Right atrium auricular region (tissue), 2 donors: Measurements from ENCODE around the gene CAST. TPM values are rescaled to one million over a fixed set of nuclear protein-coding genes. Genes with fewer than 3 reads are reported as not detected.

Experiments used
- DNase-seq: peaks from one replicate; pipeline ENCODE4 v3.0.0-alpha.2; 2019; ENCODE audit warnings: low spot score
- H3K27ac ChIP-seq, 2 donors: fragments of 200-600 bp; sonication (generic); 1 replicate in 1 of 2; 2 replicates in 1 of 2; pipeline ENCODE4 v1.5.1; 2016 to 2019
- H3K27me3 ChIP-seq, 2 donors: fragments of 200-600 bp; sonication (generic); one replicate each; pipeline versions ENCODE4 v1.5.1 to v1.6.0; 2017 to 2019
- H3K36me3 ChIP-seq: fragments of 200-600 bp; sonication (generic); one replicate; pipeline ENCODE4 v1.5.1; 2016
- H3K4me1 ChIP-seq, 2 donors: fragments of 200-600 bp; sonication (generic); one replicate each; pipeline versions ENCODE4 v1.5.1 to v1.6.0; 2017 to 2019
- H3K4me3 ChIP-seq, 2 donors: fragments of 200-600 bp; sonication (generic); 1 replicate in 1 of 2; 2 replicates in 1 of 2; pipeline ENCODE4 v1.5.1; 2017 to 2019; ENCODE audit warnings: mild to moderate bottlenecking in 1 of 2, moderate library complexity in 1 of 2
- H3K9me3 ChIP-seq, 2 donors: fragments of 200-600 bp; sonication (generic); one replicate each; pipeline ENCODE4 v1.5.1; 2019
- total RNA-seq, 2 donors: library from RNA; depleted of rRNA; stranded (reverse); fragments of >200 nt; gene quantifications; one replicate each; pipeline ENCODE4 v1.1.0, GENCODE V29; 2016
- TF ChIP-seq, protein P1 (sequence below), 2 donors: fragments of 200-600 bp; sonication (generic); IDR thresholded peaks; one replicate each; pipeline ENCODE4 v1.5.1; 2019; ENCODE audit warnings: antibody characterized with exemption in 2 of 2

The CAST gene
- total RNA-seq, 2 donors from 2014 or later: 439 to 631 TPM

DNA sequence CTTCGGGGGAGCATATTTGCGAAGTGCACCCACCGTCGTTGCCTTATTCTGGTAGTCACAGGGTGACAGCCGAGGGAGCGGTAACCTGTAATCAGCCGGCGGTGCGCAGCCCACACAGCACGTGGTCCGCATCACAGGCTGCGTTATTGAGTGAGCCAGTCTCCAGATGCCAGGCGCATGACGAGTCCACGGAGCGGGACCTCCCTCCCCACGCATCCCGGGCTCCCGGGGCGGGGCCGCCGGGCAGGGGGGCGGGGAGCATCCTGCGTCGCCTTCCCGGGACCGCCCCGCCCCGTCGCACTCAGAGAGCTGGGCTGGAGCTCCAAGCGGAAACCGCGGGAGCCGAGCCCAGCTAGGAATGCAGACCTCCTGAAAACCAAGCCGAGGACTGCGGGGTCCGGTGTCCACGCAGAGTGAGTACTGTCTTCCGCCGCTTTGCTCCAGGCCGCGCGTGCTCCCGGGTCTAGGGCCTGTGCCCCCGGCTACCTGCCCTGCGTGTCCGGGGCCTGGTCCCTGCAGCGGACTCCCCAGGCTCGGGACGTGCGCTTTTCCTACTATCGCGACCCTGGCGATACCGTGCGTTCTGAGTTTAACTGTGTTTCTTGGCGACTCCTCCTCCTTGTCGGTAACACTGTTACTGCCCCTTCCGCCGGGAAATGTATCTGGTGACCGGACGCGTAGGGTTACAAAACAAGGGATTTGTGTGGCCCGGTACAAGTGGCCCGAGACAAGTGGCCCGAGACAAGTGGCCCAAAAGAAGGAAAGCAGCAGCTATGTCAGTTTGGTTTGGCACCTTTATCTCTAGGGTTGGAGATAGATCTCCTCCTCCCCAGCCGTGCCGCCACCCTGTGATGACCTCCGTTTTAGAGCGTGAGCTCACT is 40.6 kb downstream of the CAST start:
- DNase-seq: peak; percentile 98
- Histone ChIP-seq H3K4me3 (peak overlapping the region; percentile 71 to 72), H3K27ac (peak overlapping the region; percentile 97 to 98), H3K27me3 (no peaks in the 10 kb centered on the region), H3K9me3 (no peaks in the 10 kb centered on the region), H3K4me1 (peaks cover 0 to 53% of the 10 kb centered on the region in 2 donors), H3K36me3 (peaks cover 5% of the 10 kb centered on the region)
- TF ChIP-seq, protein P1, sequence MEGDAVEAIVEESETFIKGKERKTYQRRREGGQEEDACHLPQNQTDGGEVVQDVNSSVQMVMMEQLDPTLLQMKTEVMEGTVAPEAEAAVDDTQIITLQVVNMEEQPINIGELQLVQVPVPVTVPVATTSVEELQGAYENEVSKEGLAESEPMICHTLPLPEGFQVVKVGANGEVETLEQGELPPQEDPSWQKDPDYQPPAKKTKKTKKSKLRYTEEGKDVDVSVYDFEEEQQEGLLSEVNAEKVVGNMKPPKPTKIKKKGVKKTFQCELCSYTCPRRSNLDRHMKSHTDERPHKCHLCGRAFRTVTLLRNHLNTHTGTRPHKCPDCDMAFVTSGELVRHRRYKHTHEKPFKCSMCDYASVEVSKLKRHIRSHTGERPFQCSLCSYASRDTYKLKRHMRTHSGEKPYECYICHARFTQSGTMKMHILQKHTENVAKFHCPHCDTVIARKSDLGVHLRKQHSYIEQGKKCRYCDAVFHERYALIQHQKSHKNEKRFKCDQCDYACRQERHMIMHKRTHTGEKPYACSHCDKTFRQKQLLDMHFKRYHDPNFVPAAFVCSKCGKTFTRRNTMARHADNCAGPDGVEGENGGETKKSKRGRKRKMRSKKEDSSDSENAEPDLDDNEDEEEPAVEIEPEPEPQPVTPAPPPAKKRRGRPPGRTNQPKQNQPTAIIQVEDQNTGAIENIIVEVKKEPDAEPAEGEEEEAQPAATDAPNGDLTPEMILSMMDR (IDR thresholded peaks at IDR 0.05): no peak

DNA sequence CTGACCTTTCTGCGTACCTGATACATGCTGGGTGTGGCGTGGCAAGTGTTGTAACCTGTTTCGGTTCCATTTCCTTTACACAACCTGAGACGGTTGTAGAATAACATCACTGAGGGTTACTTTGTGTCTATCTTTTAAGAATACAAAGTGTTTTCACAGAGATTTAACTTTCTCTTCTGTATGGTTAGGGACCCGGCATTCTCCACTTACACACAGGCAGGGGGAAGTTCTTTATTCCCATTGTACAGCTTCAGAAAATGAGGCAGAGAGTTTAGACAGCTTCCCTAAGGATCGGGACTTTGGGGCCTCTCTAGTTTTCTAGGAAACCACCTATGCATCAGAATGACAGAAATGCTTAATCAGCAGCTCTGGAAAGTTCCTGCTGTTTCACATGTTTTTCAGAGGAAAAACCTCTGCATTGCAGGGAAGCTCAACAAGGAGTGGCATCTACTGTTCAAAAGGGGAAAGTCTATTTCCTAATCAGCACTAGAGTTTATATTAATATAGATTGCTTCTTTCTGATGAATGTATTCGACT is 41.3 kb downstream of the CAST start:
- TF ChIP-seq, protein P1 (IDR thresholded peaks at IDR 0.05): no peak
- H3K27ac ChIP-seq: peak overlapping the region; percentile 97 to 98
- H3K4me1 ChIP-seq: peaks cover 0 to 56% of the 10 kb centered on the region in 2 donors
- H3K27me3 ChIP-seq: no peaks in the 10 kb centered on the region
- no peak for DNase-seq
- peak overlapping the region; percentile 71 to 72 for H3K4me3 ChIP-seq
- H3K36me3 ChIP-seq: peaks cover 1% of the 10 kb centered on the region
- H3K9me3 ChIP-seq: no peaks in the 10 kb centered on the region

DNA sequence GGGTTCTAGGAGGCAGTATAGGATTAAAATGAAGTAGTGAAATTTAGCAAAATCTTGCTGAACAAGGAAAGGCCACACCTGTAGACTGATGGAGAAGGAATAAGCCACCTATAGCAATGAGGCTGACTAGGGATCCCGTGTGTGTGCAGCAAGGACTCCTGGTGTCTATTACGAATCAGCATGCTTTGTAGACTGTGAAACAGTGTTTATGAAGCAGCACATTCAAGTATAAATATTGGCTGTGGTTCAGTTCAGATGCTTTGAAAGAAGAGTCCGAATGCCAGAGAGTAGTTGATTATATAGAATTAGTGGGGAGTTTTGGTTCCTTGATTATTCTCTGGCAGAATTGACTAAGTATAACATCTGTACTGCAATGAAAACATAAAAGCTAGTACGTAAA is 41.8 kb downstream of the CAST start:
- Histone ChIP-seq H3K27ac (peak overlapping the region; percentile 97 to 98), H3K27me3 (no peaks in the 10 kb centered on the region), H3K4me1 (peaks cover 0 to 61% of the 10 kb centered on the region in 2 donors), H3K36me3 (no peaks in the 10 kb centered on the region), H3K9me3 (no peaks in the 10 kb centered on the region), H3K4me3 (peak overlapping the region; percentile 71 to 72)
- TF ChIP-seq, protein P1 (IDR thresholded peaks at IDR 0.05): no peak
- no peak for DNase-seq

DNA sequence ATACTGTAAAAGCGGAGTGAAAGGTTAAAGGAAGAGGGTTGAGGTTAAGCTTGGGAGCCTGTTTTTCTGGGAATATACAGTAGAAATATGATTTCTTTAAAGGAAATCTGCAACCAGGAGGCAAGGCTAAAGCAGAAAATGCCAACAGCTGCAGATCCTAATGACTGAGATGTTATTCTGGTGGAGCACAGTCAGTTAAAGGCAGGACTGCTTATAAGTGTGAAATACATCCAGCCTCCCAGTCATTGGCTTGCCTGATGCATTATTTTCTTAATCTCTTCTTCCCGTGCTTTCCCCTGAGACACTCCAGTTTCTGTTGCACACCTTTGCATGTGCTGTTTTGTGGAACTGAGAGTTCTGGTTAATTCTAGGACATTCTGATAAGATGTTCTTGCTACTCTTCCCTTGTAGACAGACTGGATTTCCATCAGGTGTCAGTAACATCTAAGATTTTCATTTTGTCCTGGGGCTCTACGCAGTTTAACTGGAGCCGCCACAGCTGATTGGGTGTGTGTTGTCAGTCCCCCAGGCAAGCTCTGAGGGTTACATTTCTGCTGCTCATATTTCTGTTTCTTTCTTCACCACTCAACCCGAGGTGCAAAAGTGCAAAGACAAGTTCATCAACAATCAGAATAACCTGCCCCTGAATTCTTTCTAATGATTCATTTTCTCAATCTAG is 44.4 kb downstream of the CAST start:
- Histone ChIP-seq H3K36me3 (no peaks in the 10 kb centered on the region), H3K4me3 (no peak overlapping the region), H3K27ac (peak overlapping the region; percentile 97 to 98), H3K27me3 (no peaks in the 10 kb centered on the region), H3K4me1 (peaks cover 0 to 67% of the 10 kb centered on the region in 2 donors), H3K9me3 (no peaks in the 10 kb centered on the region)
- TF ChIP-seq, protein P1 (IDR thresholded peaks at IDR 0.05): peak in 1 of 2 donors; percentile 13
- DNase-seq: no peak

DNA sequence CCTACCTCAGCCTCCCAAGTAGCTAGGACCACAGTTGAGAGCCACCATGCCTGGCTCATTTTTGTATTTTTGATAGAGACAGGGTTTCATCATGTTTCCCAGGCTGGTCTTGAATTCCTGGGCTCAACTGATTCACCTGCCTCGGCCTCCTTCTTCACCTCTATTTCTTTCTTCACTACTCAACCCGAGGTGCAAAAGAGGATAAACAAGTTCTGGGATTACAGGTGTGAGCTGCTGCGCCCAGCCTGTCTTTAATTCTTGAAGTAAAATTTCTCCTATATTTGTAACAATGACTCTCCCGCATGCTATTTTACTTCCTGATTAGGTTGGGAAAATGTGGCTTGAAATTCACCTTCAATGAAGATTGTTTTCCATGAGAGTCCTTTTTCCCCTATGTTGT is 46.4 kb downstream of the CAST start:
- Histone ChIP-seq H3K27me3 (no peaks in the 10 kb centered on the region), H3K36me3 (no peaks in the 10 kb centered on the region), H3K4me1 (peaks cover 0 to 76% of the 10 kb centered on the region in 2 donors), H3K27ac (peak overlapping the region; percentile 97 to 98), H3K9me3 (no peaks in the 10 kb centered on the region), H3K4me3 (no peak overlapping the region)
- DNase-seq: no peak
- TF ChIP-seq, protein P1 (IDR thresholded peaks at IDR 0.05): no peak
